Measurements from ENCODE around the gene KIAA1143. TPM values are rescaled to one million over a fixed set of nuclear protein-coding genes. Genes with fewer than 3 reads are reported as not detected.

Gene KIAA1143
- total RNA-seq, 1 donor from 2014 or later = 19.5 TPM

DNA sequence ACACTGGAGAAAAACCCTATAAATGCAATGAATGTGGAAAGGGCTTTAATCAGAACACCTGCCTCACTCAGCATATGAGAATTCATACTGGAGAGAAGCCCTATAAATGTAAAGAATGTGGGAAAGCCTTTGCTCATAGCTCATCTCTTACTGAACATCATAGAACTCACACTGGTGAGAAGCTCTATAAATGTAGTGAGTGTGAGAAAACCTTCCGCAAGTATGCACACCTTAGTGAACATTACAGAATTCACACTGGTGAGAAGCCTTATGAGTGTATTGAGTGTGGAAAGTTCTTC lies 39.4 kb downstream of the KIAA1143 start:
- H3K4me1 Mint-ChIP-seq (ENCODE audit: low read depth, unreplicated experiment) = no peaks in the 10 kb centered on the region
- DNase-seq (ENCODE audit: low read depth) = no peak
- peaks cover 49% of the 10 kb centered on the region for H3K36me3 Mint-ChIP-seq (ENCODE audit: low read depth, unreplicated experiment)
- H3K9me3 Mint-ChIP-seq (ENCODE audit: unreplicated experiment) = peaks cover 79% of the 10 kb centered on the region
- H3K79me2 ChIP-seq (ENCODE audit: insufficient read depth, low read length) = no peaks in the 10 kb centered on the region
- no peak overlapping the region for H3K27ac ChIP-seq (ENCODE audit: low read depth, low read length)
- H3K4me1 ChIP-seq (ENCODE audit: insufficient read depth, low read length) = no peaks in the 10 kb centered on the region
- H3K4me2 ChIP-seq (ENCODE audit: low read length) = no peak overlapping the region
- FAIRE-seq = no peak
- no peaks in the 10 kb centered on the region for H3K27me3 ChIP-seq (ENCODE audit: insufficient read depth, low read length)
- H3K4me3 Mint-ChIP-seq (ENCODE audit: unreplicated experiment) = no peak overlapping the region
- H3K9ac ChIP-seq (ENCODE audit: low read length) = no peak overlapping the region
- TF ChIP-seq, protein P1, sequence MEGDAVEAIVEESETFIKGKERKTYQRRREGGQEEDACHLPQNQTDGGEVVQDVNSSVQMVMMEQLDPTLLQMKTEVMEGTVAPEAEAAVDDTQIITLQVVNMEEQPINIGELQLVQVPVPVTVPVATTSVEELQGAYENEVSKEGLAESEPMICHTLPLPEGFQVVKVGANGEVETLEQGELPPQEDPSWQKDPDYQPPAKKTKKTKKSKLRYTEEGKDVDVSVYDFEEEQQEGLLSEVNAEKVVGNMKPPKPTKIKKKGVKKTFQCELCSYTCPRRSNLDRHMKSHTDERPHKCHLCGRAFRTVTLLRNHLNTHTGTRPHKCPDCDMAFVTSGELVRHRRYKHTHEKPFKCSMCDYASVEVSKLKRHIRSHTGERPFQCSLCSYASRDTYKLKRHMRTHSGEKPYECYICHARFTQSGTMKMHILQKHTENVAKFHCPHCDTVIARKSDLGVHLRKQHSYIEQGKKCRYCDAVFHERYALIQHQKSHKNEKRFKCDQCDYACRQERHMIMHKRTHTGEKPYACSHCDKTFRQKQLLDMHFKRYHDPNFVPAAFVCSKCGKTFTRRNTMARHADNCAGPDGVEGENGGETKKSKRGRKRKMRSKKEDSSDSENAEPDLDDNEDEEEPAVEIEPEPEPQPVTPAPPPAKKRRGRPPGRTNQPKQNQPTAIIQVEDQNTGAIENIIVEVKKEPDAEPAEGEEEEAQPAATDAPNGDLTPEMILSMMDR (IDR thresholded peaks at IDR 0.05; ENCODE audit: insufficient read depth, low read depth, low read length) = no peak
- no peak for TF ChIP-seq EZH2 (IDR thresholded peaks at IDR 0.05; ENCODE audit: insufficient read depth, low read length)
- peaks cover 67% of the 10 kb centered on the region for H3K9me3 ChIP-seq (ENCODE audit: insufficient read depth, low read depth, low read length)
- H3K4me3 ChIP-seq (ENCODE audit: insufficient read depth, low read depth, low read length) = no peak overlapping the region
- H4K20me1 ChIP-seq (ENCODE audit: insufficient read depth, low read length) = no peaks in the 10 kb centered on the region
- no peak overlapping the region for H3K27ac Mint-ChIP-seq (ENCODE audit: unreplicated experiment)
- H3K36me3 ChIP-seq (ENCODE audit: insufficient read depth, low read length) = peaks cover 28% of the 10 kb centered on the region
- H2AFZ ChIP-seq (ENCODE audit: low read depth, low read length) = no peak overlapping the region
- H3K27me3 Mint-ChIP-seq (ENCODE audit: low read depth, unreplicated experiment) = no peaks in the 10 kb centered on the region

GRCh38 chr3:44721231-44722102 lies 40.0 kb downstream of the KIAA1143 start:
- H3K4me1 Mint-ChIP-seq (ENCODE audit: low read depth, unreplicated experiment) = no peaks in the 10 kb centered on the region
- peaks cover 55% of the 10 kb centered on the region for H3K36me3 Mint-ChIP-seq (ENCODE audit: low read depth, unreplicated experiment)
- Histone ChIP-seq H3K4me3 (ENCODE audit: insufficient read depth, low read depth, low read length) (no peak overlapping the region), H3K4me1 (ENCODE audit: insufficient read depth, low read length) (no peaks in the 10 kb centered on the region), H3K36me3 (ENCODE audit: insufficient read depth, low read length) (peaks cover 28% of the 10 kb centered on the region), H3K4me2 (ENCODE audit: low read length) (no peak overlapping the region), H2AFZ (ENCODE audit: low read depth, low read length) (no peak overlapping the region), H3K27ac (ENCODE audit: low read depth, low read length) (no peak overlapping the region), H3K9me3 (ENCODE audit: insufficient read depth, low read depth, low read length) (peaks cover 66% of the 10 kb centered on the region), H4K20me1 (ENCODE audit: insufficient read depth, low read length) (no peaks in the 10 kb centered on the region), H3K9ac (ENCODE audit: low read length) (no peak overlapping the region), H3K27me3 (ENCODE audit: insufficient read depth, low read length) (no peaks in the 10 kb centered on the region), H3K79me2 (ENCODE audit: insufficient read depth, low read length) (no peaks in the 10 kb centered on the region)
- no peak overlapping the region for H3K4me3 Mint-ChIP-seq (ENCODE audit: unreplicated experiment)
- TF ChIP-seq, protein P1 (IDR thresholded peaks at IDR 0.05; ENCODE audit: insufficient read depth, low read depth, low read length) = no peak
- no peak for TF ChIP-seq EZH2 (IDR thresholded peaks at IDR 0.05; ENCODE audit: insufficient read depth, low read length)
- FAIRE-seq = no peak
- DNase-seq (ENCODE audit: low read depth) = peak; percentile 13
- no peaks in the 10 kb centered on the region for H3K27me3 Mint-ChIP-seq (ENCODE audit: low read depth, unreplicated experiment)
- no peak overlapping the region for H3K27ac Mint-ChIP-seq (ENCODE audit: unreplicated experiment)
- peaks cover 80% of the 10 kb centered on the region for H3K9me3 Mint-ChIP-seq (ENCODE audit: unreplicated experiment)
